Measurements from ENCODE around the gene AHNAK. TPM values are rescaled to one million over a fixed set of nuclear protein-coding genes. Genes with fewer than 3 reads are reported as not detected.

AHNAK gene
- total RNA-seq, 4 donors from 2014 or later: 374 to 1,261 (median 571) TPM

- in situ Hi-C loops (cut with MboI; ENCODE audit: low sequenced_read_pairs in 4 of 4): no loop called here
Observed at GRCh38 chr11:62449451-62449851, 97.2 kb downstream of the AHNAK start.

GRCh38 chr11:62446091-62446490, 100.5 kb downstream of the AHNAK start:
- Histone ChIP-seq H3K4me3 (no peak overlapping the region), H3K27me3 (no peaks in the 10 kb centered on the region), H3K36me3 (no peaks in the 10 kb centered on the region), H3K4me1 (peaks cover 15 to 27% of the 10 kb centered on the region in 2 donors), H3K27ac (peak overlapping the region in 1 of 4 donors; percentile 67), H3K9me3 (no peaks in the 10 kb centered on the region)
- intact Hi-C loops (cut with DNase I; ENCODE audit: low total_unique reads): no loop called here
- DNase-seq (no peak), ATAC-seq (no peak)
- in situ Hi-C loops (cut with MboI; ENCODE audit: low sequenced_read_pairs in 4 of 4): no loop called here
- TF ChIP-seq POLR2A (IDR thresholded peaks at IDR 0.05) (no peak), CTCF (IDR thresholded peaks at IDR 0.05 in 4 of 5, conservative IDR thresholded peaks at IDR 0.05 in 1 of 5) (no peak)

More at GRCh38 chr11:62449451-62449851, 97.2 kb downstream of the AHNAK start:
- intact Hi-C loops (cut with DNase I; ENCODE audit: low total_unique reads): no loop called here
- no peaks in the 10 kb centered on the region for H3K36me3 ChIP-seq
- no peak overlapping the region for H3K27ac ChIP-seq
- no peak overlapping the region for H3K4me3 ChIP-seq
- DNase-seq (no peak), ATAC-seq (no peak)
- TF ChIP-seq CTCF (IDR thresholded peaks at IDR 0.05 in 4 of 5, conservative IDR thresholded peaks at IDR 0.05 in 1 of 5) (no peak), POLR2A (IDR thresholded peaks at IDR 0.05) (no peak)
- no peaks in the 10 kb centered on the region for H3K27me3 ChIP-seq
- no peaks in the 10 kb centered on the region for H3K9me3 ChIP-seq
- peaks cover 9 to 18% of the 10 kb centered on the region in 2 donors for H3K4me1 ChIP-seq

DNA sequence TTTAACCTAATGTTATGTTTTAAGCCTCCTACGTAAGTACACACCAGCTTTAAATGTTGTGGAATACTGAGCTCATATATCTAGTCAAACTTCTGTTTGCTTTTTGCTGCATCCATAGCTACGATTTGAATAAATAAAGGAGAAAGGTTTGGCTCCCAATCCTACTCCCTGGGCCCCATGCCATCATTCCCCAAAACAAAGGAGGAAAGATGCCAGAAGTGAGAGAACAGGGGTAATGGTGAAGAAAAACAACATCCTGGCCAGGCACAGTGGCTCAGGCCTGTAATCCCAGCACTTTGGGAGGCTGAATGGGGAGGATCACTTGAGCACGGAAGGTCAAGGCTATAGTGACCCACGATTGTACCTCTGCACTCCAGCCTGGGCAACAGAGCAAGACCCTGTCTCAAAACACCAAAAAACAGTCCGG, 101.3 kb downstream of the AHNAK start:
- Histone ChIP-seq H3K4me3 (peak overlapping the region in 2 of 4 donors; percentile 41 to 65), H3K27me3 (no peaks in the 10 kb centered on the region), H3K4me1 (peaks cover 18 to 34% of the 10 kb centered on the region in 2 donors), H3K27ac (peak overlapping the region; percentile 50 to 80 (median 73)), H3K9me3 (no peaks in the 10 kb centered on the region), H3K36me3 (no peaks in the 10 kb centered on the region)
- in situ Hi-C loops (cut with MboI; ENCODE audit: low sequenced_read_pairs in 4 of 4): no loop called here
- DNase-seq (no peak), ATAC-seq (no peak)
- no peak for TF ChIP-seq CTCF (IDR thresholded peaks at IDR 0.05 in 4 of 5, conservative IDR thresholded peaks at IDR 0.05 in 1 of 5)
- no peak for TF ChIP-seq POLR2A (IDR thresholded peaks at IDR 0.05)
- intact Hi-C loops (cut with DNase I; ENCODE audit: low total_unique reads): no loop called here

- Histone ChIP-seq H3K27ac (peak overlapping the region; percentile 50 to 80 (median 73)), H3K27me3 (no peaks in the 10 kb centered on the region), H3K36me3 (no peaks in the 10 kb centered on the region), H3K4me3 (peak overlapping the region; percentile 41 to 65 (median 56)), H3K4me1 (peaks cover 19 to 37% of the 10 kb centered on the region in 2 donors), H3K9me3 (no peaks in the 10 kb centered on the region)
- TF ChIP-seq POLR2A (IDR thresholded peaks at IDR 0.05) (no peak), CTCF (IDR thresholded peaks at IDR 0.05 in 4 of 5, conservative IDR thresholded peaks at IDR 0.05 in 1 of 5) (no peak)
- intact Hi-C loops (cut with DNase I; ENCODE audit: low total_unique reads) (no loop called here), in situ Hi-C loops (cut with MboI; ENCODE audit: low sequenced_read_pairs in 4 of 4) (no loop called here)
- DNase-seq (no peak), ATAC-seq (peak; percentile 9 to 30)
Observed at GRCh38 chr11:62444835-62445234, 101.8 kb downstream of the AHNAK start.
